Measurements from ENCODE around the gene SNX10.
"Not testable (repeated sequence)": the region's sequence is repeated elsewhere in the genome, so short reads cannot be mapped to it uniquely, and the experiment has no call there.

DNA sequence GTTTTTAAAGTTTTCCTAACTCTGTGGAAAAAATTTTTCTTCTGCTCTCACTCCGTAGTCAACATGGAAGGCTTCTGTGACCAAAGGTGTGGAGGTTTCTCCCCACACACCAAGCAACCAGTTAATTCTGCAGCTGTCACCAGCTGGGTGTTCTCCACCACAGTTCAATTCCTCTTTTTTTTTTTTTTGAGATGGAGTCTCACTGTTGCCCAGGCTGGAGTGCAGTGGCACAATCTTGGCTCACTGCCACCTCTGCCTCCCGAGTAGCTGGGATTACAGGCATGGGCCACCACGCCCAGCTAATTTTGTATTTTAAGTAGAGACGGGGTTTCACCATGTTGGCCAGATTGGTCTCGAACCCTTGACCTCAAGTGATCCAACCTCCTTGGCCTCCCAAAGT is 3.5 kb upstream of the SNX10 start:
- TF ChIP-seq, protein P1, sequence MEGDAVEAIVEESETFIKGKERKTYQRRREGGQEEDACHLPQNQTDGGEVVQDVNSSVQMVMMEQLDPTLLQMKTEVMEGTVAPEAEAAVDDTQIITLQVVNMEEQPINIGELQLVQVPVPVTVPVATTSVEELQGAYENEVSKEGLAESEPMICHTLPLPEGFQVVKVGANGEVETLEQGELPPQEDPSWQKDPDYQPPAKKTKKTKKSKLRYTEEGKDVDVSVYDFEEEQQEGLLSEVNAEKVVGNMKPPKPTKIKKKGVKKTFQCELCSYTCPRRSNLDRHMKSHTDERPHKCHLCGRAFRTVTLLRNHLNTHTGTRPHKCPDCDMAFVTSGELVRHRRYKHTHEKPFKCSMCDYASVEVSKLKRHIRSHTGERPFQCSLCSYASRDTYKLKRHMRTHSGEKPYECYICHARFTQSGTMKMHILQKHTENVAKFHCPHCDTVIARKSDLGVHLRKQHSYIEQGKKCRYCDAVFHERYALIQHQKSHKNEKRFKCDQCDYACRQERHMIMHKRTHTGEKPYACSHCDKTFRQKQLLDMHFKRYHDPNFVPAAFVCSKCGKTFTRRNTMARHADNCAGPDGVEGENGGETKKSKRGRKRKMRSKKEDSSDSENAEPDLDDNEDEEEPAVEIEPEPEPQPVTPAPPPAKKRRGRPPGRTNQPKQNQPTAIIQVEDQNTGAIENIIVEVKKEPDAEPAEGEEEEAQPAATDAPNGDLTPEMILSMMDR (IDR thresholded peaks at IDR 0.05), result not testable (repeated sequence)
- TF ChIP-seq POLR2A (IDR thresholded peaks at IDR 0.05), result not testable (repeated sequence)

All from adrenal gland (tissue), 5 donors.